ENCODE data around the gene CBLIF. TPM values are rescaled to one million over a fixed set of nuclear protein-coding genes. Genes with fewer than 3 reads are reported as not detected.

CBLIF gene
- polyA plus RNA-seq, 1 experiment: not detected

DNA sequence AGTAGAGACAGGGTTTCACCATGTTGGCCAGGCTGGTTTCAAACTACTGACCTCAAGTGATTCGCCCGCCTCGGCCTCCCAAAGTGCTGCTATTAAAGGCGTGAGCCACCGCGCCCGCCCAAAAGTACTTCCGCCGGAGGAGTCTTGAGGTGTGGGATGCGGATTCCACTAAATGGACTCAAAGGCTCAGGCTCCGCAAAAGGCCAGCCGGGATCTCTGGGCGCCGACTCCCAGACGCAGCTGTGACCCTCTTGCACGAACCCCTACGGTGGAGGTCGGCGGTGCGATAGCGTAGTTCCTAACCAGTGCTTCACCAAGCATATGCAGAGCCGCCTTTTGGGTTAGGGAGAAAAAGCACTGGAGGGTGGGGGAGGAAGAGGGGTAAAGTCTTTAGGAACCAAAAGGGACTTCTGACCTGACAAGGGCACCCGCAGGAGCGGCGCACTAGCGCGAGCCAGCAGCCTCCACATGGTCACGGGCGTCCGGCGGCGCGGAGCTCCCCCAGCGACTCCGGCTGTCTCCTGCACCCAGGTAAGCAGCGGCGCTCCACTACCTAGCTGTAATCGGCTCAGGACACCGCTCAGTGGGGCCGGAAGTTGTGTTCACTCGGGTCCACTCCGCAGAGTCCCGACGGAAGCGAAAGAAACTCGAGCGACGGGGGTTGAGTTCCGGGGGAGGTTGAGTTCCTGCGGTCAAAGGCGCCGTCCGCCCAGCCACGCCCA lies 34.9 kb downstream of the CBLIF start, which contains the start of gene MRPL16:
Gene MRPL16 (minus strand): TSS at position 590 of the 722 bp plus-strand sequence. CDS start 120 bp downstream, at position 470.
- peak; percentile 69 for DNase-seq (ENCODE audit: low read depth, low spot score)
- H3K9me3 ChIP-seq (ENCODE audit: control insufficient read depth, insufficient read depth, low read length): no peaks in the 10 kb centered on the region; the same call in 1 of the 2 replicates
- ChIA-PET CTCF (interaction anchor here (0.7 to 6.3 kb wide), 5 partner anchors 8 to 589 kb away, joined by 3 to 42 read pairs (median 3); partner anchors contain the start of gene STX3), POLR2A (interaction anchor here (0.8 to 1.0 kb wide), 2 partner anchors 10 to 57 kb away, joined by 3 read pairs; no protein-coding TSS in a partner anchor)
- no peaks in the 10 kb centered on the region for H3K27me3 ChIP-seq (ENCODE audit: control insufficient read depth, insufficient read depth, low read length)
- H3K27ac ChIP-seq (ENCODE audit: low read depth, low read length): peak within 1 kb of the TSS; percentile 39
- TF ChIP-seq, protein P1, sequence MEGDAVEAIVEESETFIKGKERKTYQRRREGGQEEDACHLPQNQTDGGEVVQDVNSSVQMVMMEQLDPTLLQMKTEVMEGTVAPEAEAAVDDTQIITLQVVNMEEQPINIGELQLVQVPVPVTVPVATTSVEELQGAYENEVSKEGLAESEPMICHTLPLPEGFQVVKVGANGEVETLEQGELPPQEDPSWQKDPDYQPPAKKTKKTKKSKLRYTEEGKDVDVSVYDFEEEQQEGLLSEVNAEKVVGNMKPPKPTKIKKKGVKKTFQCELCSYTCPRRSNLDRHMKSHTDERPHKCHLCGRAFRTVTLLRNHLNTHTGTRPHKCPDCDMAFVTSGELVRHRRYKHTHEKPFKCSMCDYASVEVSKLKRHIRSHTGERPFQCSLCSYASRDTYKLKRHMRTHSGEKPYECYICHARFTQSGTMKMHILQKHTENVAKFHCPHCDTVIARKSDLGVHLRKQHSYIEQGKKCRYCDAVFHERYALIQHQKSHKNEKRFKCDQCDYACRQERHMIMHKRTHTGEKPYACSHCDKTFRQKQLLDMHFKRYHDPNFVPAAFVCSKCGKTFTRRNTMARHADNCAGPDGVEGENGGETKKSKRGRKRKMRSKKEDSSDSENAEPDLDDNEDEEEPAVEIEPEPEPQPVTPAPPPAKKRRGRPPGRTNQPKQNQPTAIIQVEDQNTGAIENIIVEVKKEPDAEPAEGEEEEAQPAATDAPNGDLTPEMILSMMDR (IDR thresholded peaks at IDR 0.05; ENCODE audit: low read depth, low read length): peak; percentile 22; the same call in 1 of the 2 replicates
- peak within 1 kb of the TSS; percentile 100 for H3K4me3 ChIP-seq (ENCODE audit: low read depth, low read length)

DNA sequence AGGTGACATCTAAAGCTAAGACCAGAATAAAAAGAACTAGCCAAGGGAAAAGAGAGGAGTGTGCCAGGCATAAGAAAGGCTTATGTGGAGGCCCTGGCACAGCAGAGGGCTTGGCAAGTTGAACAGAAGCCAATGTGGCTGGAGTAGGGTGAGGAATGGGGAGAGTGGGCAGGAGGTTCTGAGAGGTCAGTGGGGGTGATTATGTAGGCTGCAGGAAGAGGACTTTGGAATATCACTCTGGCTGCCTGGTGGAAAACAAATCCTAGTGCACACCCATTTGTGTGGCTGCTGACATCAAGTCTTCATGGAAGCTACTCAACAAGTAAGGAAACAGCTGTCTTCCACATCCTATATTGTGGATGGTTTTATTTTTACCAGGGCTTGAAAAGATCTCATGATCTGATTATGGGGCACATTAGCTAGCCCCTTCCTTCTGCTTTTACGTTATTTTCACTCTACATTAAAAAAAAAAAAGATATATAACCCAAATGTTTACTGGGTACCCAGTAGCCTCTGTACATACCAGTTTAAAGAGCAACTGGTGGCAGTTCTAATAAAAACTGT lies 38.2 kb downstream of the CBLIF start:
- Histone ChIP-seq H3K27me3 (ENCODE audit: control insufficient read depth, insufficient read depth, low read length) (no peaks in the 10 kb centered on the region), H3K4me3 (ENCODE audit: low read depth, low read length) (no peak overlapping the region), H3K27ac (ENCODE audit: low read depth, low read length) (no peak overlapping the region), H3K9me3 (ENCODE audit: control insufficient read depth, insufficient read depth, low read length) (no peaks in the 10 kb centered on the region; the same call in 1 of the 2 replicates)
- TF ChIP-seq, protein P1 (IDR thresholded peaks at IDR 0.05; ENCODE audit: low read depth, low read length): no peak
- DNase-seq (ENCODE audit: low read depth, low spot score): no peak
- CTCF ChIA-PET: interaction anchor here (1.2 to 6.3 kb wide), 2 partner anchors 16 to 53 kb away, joined by 3 to 42 read pairs; partner anchors contain the start of gene STX3
- POLR2A ChIA-PET: no interaction called here

DNA sequence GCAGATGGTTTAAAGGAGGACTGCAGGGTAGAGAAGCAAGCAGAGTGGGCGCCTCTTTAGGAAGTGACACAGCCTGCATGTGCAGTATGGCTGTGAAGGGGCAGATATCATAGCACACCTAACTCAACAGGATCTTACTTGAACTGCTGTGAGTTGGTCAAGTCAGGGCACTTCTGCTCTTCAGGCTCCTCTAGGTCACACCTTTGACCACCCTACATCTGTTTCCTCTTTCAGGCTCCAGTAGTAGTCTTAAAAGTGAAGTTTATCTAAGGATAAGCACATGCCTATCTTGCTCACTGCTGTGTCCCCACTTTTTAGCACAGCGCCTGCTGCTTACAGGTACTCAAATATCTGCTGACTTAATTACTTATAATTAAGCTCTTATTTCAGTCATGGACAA lies 41.2 kb downstream of the CBLIF start:
- CTCF ChIA-PET: interaction anchor here (0.6 to 3.2 kb wide), 2 partner anchors 49 to 127 kb away, joined by 3 to 32 read pairs; partner anchors contain the start of gene STX3

DNA sequence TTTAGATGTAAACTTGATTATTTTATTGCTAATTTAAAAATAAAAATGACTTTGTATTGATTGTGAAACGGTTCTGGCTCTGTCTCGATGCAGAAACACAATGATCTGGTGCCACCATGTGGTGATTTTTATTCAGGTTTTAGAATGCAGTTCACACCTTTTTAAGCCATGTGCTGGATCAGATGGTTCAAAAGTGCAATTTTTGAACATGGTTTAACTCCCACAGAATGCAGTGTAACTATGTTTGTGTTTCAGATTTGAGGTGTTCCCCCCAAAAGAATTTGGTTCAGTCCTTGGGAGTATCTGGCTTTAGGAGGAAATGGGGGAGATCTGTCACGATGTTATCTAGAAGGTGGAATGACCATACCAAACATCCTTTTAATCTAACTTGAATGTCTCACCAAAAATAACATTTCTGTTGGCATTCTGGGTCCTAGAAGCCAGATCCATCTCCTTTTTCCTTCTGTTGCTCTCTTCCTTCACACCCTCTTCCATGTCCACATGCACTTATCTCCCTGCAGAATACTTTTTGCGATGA lies 42.6 kb downstream of the CBLIF start:
- DNase-seq (ENCODE audit: low read depth, low spot score): no peak
- Histone ChIP-seq H3K27me3 (ENCODE audit: control insufficient read depth, insufficient read depth, low read length) (no peaks in the 10 kb centered on the region), H3K27ac (ENCODE audit: low read depth, low read length) (no peak overlapping the region), H3K9me3 (ENCODE audit: control insufficient read depth, insufficient read depth, low read length) (no peaks in the 10 kb centered on the region), H3K4me3 (ENCODE audit: low read depth, low read length) (no peak overlapping the region)
- POLR2A ChIA-PET: interaction anchor here (1.2 to 1.4 kb wide), 2 partner anchors 47 to 48 kb away, joined by 4 to 8 read pairs; partner anchors contain the start of gene STX3
- CTCF ChIA-PET: interaction anchor here (0.9 to 3.9 kb wide), 6 partner anchors 8 to 49 kb away, joined by 5 to 79 read pairs (median 19); partner anchors contain the start of genes MRPL16 and STX3
- TF ChIP-seq, protein P1 (IDR thresholded peaks at IDR 0.05; ENCODE audit: low read depth, low read length): peak; percentile 67

More for the DNA sequence above, 41.2 kb downstream of the CBLIF start:
- H3K27me3 ChIP-seq (ENCODE audit: control insufficient read depth, insufficient read depth, low read length): no peaks in the 10 kb centered on the region
- DNase-seq (ENCODE audit: low read depth, low spot score): no peak
- TF ChIP-seq, protein P1 (IDR thresholded peaks at IDR 0.05; ENCODE audit: low read depth, low read length): no peak
- H3K4me3 ChIP-seq (ENCODE audit: low read depth, low read length): no peak overlapping the region
- H3K27ac ChIP-seq (ENCODE audit: low read depth, low read length): no peak overlapping the region
- POLR2A ChIA-PET: no interaction called here
- no peaks in the 10 kb centered on the region for H3K9me3 ChIP-seq (ENCODE audit: control insufficient read depth, insufficient read depth, low read length)

Data from AG04450 (cell line).